ENCODE results near the gene AEBP2. TPM values are rescaled to one million over a fixed set of nuclear protein-coding genes. Genes with fewer than 3 reads are reported as not detected.

The AEBP2 gene
- total RNA-seq, 1 donor, result 17.9 TPM

GRCh38 chr12:19443585-19443984 lies 4.3 kb downstream of the AEBP2 start:
- DNase-seq (ENCODE audit: low read depth), result no peak
- H3K4me3 ChIP-seq (ENCODE audit: low read depth, low read length), result no peak overlapping the region
- no peak for TF ChIP-seq CTCF (IDR thresholded peaks at IDR 0.05; ENCODE audit: insufficient read depth, low read length)

GRCh38 chr12:19444097-19444496 lies 4.8 kb downstream of the AEBP2 start:
- DNase-seq (ENCODE audit: low read depth), result no peak
- H3K4me3 ChIP-seq (ENCODE audit: low read depth, low read length), result no peak overlapping the region
- no peak for TF ChIP-seq CTCF (IDR thresholded peaks at IDR 0.05; ENCODE audit: insufficient read depth, low read length)

DNA sequence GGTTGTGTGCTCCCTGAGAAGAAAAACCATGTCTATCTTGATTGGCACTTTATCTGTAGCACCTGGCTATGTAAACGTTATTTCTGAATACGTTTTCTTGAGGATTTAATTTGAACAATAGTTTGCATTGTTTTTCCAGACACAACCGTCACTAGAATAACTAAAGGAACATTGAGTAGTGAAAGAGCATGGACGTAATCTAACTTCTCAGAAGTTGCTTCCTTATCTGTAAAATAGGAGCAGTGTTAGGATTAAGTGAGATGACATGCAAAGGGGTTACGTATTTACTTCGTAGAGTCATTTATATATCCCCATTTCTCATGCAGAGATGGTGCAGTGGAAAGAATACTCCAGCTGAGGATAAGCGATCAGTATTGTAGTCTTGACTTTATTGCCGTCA lies 8.1 kb downstream of the AEBP2 start:
- no peak overlapping the region for H3K4me3 ChIP-seq (ENCODE audit: low read depth, low read length)
- TF ChIP-seq CTCF (IDR thresholded peaks at IDR 0.05; ENCODE audit: insufficient read depth, low read length), result no peak

DNA sequence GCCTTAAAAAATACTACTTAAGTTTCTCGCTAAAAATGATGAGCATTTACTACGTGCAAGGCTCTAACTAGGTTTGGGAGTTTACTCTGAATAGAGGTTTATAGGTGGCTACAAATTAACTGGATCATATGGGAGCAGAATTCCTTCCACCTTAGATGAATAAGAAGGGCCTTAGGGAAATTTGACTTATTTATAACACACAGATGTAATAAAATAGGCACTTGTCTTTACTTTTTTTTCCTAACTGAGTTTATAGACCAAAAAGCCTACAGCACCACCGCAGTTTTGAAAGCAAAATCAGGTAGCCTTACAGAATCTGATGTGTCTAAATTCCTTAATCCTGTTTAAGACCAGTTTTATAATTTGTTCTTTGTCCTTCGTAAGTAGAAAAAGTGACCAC lies 10.5 kb downstream of the AEBP2 start:
- H3K4me3 ChIP-seq (ENCODE audit: low read depth, low read length), result no peak overlapping the region
- DNase-seq (ENCODE audit: low read depth), result no peak
- no peak for TF ChIP-seq CTCF (IDR thresholded peaks at IDR 0.05; ENCODE audit: insufficient read depth, low read length)

More for the DNA sequence above, 8.1 kb downstream of the AEBP2 start:
- no peak for DNase-seq (ENCODE audit: low read depth)

DNA sequence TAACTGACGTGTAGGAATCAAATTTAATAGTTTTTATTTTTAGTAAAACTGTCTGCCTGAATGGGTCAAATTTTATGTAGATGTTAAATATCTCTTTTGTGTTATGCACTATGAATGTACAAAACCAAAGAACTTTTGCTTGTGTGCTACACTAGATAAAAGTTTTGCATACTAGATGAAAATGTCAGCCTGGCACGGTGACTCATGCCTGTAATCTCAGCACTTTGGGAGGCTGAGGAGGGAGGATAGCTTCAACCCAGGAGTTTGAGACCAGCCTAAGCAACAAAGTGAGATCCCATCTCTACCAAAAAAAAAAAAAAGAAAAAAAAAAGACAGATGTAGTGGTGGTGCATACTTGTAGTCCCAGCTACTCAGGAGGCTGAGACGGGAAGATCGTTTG lies 11.1 kb downstream of the AEBP2 start:
- no peak overlapping the region for H3K4me3 ChIP-seq (ENCODE audit: low read depth, low read length)
- TF ChIP-seq CTCF (IDR thresholded peaks at IDR 0.05; ENCODE audit: insufficient read depth, low read length), result no peak
- no peak for DNase-seq (ENCODE audit: low read depth)

GRCh38 chr12:19451196-19451595 lies 11.9 kb downstream of the AEBP2 start:
- TF ChIP-seq CTCF (IDR thresholded peaks at IDR 0.05; ENCODE audit: insufficient read depth, low read length), result no peak
- no peak overlapping the region for H3K4me3 ChIP-seq (ENCODE audit: low read depth, low read length)
- DNase-seq (ENCODE audit: low read depth), result no peak

DNA sequence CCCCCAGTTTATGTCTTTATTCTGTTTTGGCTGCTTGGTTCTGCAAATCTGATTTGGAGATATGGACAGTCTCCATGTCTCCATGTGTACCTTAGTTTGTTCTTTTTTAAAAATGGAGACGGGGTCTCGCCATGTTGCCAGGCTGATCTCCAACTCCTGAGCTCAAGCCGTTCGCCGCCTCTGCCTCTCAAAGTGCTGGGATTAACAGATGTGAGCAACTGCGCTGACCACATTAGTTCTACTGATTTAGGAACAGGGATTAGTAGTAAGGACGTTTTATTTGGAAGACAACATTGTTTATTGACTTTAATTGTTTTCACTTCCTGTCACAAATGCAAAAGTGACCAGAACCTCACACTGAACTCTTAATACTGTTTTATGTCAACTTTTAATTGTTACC lies 14.7 kb downstream of the AEBP2 start:
- no peak for TF ChIP-seq CTCF (IDR thresholded peaks at IDR 0.05; ENCODE audit: insufficient read depth, low read length)
- no peak overlapping the region for H3K4me3 ChIP-seq (ENCODE audit: low read depth, low read length)
- DNase-seq (ENCODE audit: low read depth), result no peak
